NB4 (cell line): ENCODE results near the gene CACNA2D3.

ENCODE experiments used
- MYC ChIP-seq: IDR thresholded peaks from 2 replicates; pipeline ENCODE4 v1.6.1; 2011; ENCODE audit warnings: low read depth, low read length
- TF ChIP-seq, protein P1 (sequence below): IDR thresholded peaks from one replicate; pipeline ENCODE4 v1.5.1; 2012; ENCODE audit warnings: low read depth, low read length

DNA sequence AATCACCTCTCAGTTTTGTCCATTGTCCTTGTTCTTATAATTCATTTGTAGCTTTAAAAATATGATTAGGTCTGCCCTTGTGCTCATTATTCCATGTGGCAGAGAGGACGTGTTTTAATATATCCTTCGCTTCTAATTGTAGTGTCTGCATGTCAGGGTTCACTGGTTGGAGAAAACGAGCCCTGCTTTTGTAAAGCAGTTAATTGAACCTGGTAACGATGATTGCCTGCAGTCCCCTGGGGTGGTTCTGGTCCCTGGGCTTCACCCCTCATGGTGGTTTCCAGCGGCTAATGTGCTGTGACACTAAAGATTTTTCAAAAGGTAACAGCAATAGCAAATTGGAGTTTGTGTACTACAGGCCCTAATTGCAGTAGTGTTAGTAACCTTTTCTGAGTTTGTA, 299.6 kb downstream of the CACNA2D3 start:
- TF ChIP-seq, protein P1, sequence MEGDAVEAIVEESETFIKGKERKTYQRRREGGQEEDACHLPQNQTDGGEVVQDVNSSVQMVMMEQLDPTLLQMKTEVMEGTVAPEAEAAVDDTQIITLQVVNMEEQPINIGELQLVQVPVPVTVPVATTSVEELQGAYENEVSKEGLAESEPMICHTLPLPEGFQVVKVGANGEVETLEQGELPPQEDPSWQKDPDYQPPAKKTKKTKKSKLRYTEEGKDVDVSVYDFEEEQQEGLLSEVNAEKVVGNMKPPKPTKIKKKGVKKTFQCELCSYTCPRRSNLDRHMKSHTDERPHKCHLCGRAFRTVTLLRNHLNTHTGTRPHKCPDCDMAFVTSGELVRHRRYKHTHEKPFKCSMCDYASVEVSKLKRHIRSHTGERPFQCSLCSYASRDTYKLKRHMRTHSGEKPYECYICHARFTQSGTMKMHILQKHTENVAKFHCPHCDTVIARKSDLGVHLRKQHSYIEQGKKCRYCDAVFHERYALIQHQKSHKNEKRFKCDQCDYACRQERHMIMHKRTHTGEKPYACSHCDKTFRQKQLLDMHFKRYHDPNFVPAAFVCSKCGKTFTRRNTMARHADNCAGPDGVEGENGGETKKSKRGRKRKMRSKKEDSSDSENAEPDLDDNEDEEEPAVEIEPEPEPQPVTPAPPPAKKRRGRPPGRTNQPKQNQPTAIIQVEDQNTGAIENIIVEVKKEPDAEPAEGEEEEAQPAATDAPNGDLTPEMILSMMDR: no peak
- no peak for TF ChIP-seq MYC
